ENCODE results near the gene TMEM225.
"Not testable (repeated sequence)": the region's sequence is repeated elsewhere in the genome, so short reads cannot be mapped to it uniquely, and the experiment has no call there.

TMEM225 gene

GRCh38 chr11:123885570-123885969, at the start of gene TMEM225:
TMEM225 (minus strand) TSS chr11:123885670; CDS start chr11:123885425, 245 bp downstream.
- DNase-seq = no peak

GRCh38 chr11:123924027-123924426, 38.6 kb upstream of the TMEM225 start:
- DNase-seq = no peak

- no peak for DNase-seq
Measured at GRCh38 chr11:123920943-123921342, 35.5 kb upstream of the TMEM225 start.

GRCh38 chr11:123905826-123906225, 20.4 kb upstream of the TMEM225 start:
- no peak for DNase-seq

GRCh38 chr11:123904932-123905331, 19.5 kb upstream of the TMEM225 start:
- DNase-seq = no peak

GRCh38 chr11:123903932-123904331, 18.5 kb upstream of the TMEM225 start:
- DNase-seq = no peak

- no peak for DNase-seq
Measured at GRCh38 chr11:123901867-123902266, 16.4 kb upstream of the TMEM225 start, which contains the start of gene OR8D4. OR8D4 (plus strand) TSS chr11:123902167; CDS start chr11:123906432, 4,265 bp downstream.

- DNase-seq = no peak
Measured at GRCh38 chr11:123899792-123900191, 14.3 kb upstream of the TMEM225 start.

GRCh38 chr11:123892031-123892430, 6.6 kb upstream of the TMEM225 start:
- DNase-seq = no peak

- DNase-seq = no peak
Measured at GRCh38 chr11:123880912-123881311, 4.6 kb downstream of the TMEM225 start.

- not testable (repeated sequence) for DNase-seq
Measured at GRCh38 chr11:123867795-123868194, 17.7 kb downstream of the TMEM225 start.

GRCh38 chr11:123865293-123865692, 20.2 kb downstream of the TMEM225 start:
- DNase-seq = not testable (repeated sequence)

- DNase-seq = no peak
Measured at GRCh38 chr11:123859731-123860130, 25.7 kb downstream of the TMEM225 start.

GRCh38 chr11:123856444-123856843, 29.0 kb downstream of the TMEM225 start:
- DNase-seq = no peak

- DNase-seq = no peak
Measured at GRCh38 chr11:123853038-123853437, 32.4 kb downstream of the TMEM225 start.

- DNase-seq = no peak
Measured at GRCh38 chr11:123852321-123852720, 33.1 kb downstream of the TMEM225 start.

GRCh38 chr11:123851110-123851509, 34.4 kb downstream of the TMEM225 start:
- DNase-seq = no peak

- DNase-seq = no peak
Measured at GRCh38 chr11:123841174-123841573, 44.3 kb downstream of the TMEM225 start.

- DNase-seq = no peak
Measured at GRCh38 chr11:123839131-123839530, 46.3 kb downstream of the TMEM225 start.

- DNase-seq = no peak
Measured at GRCh38 chr11:123838659-123839058, 46.8 kb downstream of the TMEM225 start.

- no peak for DNase-seq
Measured at GRCh38 chr11:123838199-123838598, 47.3 kb downstream of the TMEM225 start.

GRCh38 chr11:123833095-123833494, 52.4 kb downstream of the TMEM225 start:
- DNase-seq = no peak

Data from stimulated activated CD4-positive, alpha-beta T cell treated with anti-CD3 and anti-CD28 coated beads, Interleukin-12 subunit alpha, Interleukin-12 subunit beta, amount 100 ng/mL, for 4 hours (primary cell).